Left renal cortex interstitium (tissue), 4 donors: Measurements from ENCODE around the gene METTL13. TPM values are rescaled to one million over a fixed set of nuclear protein-coding genes. Genes with fewer than 3 reads are reported as not detected.
"Not testable (repeated sequence)": the region's sequence is repeated elsewhere in the genome, so short reads cannot be mapped to it uniquely, and the experiment has no call there.

Experiments
- DNase-seq, 4 donors: peaks; one replicate each; pipeline ENCODE4 v3.0.0-alpha.2; 2013; ENCODE audit warnings: low read depth in 4 of 4, low spot score in 2 of 4, missing footprints in 1 of 4
- polyA plus RNA-seq, 4 donors: library from polyadenylated mRNA; unstranded; fragments of 120-200 nt; gene quantifications; one replicate each; pipeline ENCODE4 v1.2.1, GENCODE V29; 2013; ENCODE audit not compliant: insufficient read length in 4 of 4

METTL13 gene
- polyA plus RNA-seq, 4 donors, result 32.9 to 37.8 (median 36.1) TPM

DNA sequence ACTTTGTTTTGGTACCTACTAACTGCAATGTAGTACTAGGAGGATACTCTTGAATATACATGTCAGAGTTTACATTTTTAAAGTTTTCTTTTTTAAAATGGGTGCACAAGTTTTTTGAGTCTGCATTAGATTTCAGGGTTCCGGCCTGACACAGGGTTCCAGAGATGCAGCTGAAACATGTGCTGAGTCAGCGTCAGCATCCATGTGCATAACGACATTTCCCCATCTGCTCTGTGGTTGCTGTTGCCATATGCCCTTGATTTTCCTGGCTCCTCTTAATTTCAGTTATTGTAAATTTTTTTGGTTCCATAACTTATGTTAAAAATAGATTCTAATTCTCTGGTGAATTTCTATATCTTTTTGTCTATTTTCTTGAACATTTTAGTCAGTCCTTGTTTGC lies 12.3 kb upstream of the METTL13 start:
- DNase-seq, result no peak

DNA sequence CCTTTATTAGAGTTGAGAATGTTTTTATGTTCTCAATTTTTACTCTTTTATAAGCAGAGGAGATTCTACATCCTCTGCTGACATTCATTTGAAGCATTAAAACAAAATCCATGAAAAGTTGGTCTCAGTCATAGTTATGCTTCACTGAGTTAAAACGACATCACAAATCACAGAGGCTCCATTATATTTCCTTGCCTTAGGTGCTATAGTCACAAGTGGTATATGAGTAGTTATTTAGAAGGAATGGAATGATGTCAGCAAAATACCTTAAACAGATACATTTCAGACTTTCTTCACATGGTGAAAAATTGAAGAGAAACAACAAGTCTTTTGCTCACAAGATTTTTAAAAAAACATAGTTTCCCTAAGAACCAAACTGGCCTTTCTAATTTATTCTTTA lies 11.7 kb upstream of the METTL13 start:
- DNase-seq, result no peak

DNA sequence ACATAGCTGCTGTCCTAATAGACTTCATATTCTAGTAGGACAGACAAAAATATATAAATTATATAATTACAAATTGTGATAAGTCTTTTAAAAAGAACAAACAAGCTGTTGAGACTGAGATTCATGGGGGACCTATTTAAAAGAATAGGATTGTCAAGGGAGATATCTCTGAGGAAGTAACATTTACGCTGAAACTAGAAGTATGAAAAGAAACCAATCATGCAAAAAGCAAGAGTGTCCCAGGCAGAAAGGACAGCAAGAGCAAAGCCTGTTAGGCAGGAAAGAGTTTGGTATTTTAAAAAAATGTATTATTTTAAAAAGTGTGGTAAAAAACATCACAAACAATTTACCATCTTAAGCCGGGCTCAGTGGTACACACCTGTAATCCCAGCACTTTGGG lies 9.1 kb upstream of the METTL13 start:
- DNase-seq, result no peak

DNA sequence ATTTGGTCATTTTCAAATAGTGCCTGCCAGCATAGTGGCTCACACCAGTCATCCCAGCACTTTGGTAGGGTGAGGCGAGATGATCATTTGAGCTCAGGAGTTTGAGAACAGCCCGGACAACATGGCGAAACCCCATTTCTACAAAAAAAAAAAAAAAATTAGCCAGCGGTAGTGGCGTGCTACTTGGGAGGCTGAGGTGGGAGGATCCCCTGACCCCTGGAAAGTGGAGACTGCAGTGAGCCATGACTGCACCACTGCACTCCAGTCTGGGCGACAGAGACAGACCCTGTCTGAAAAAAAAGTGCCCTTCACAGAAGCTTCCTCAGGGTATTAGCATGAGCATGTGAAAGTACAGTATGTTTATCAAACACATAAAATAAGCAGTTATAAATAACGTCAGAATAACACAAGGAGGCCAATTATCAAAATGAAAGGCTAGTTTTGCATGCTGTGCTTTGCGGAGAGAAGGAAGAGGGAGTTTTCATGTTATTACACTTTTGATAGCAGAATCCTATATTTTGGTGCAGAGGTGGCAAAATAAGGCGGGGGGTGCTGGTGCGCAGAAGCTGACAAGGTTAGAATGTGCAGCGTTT lies 781 bp upstream of the METTL13 start:
- DNase-seq, result no peak

DNA sequence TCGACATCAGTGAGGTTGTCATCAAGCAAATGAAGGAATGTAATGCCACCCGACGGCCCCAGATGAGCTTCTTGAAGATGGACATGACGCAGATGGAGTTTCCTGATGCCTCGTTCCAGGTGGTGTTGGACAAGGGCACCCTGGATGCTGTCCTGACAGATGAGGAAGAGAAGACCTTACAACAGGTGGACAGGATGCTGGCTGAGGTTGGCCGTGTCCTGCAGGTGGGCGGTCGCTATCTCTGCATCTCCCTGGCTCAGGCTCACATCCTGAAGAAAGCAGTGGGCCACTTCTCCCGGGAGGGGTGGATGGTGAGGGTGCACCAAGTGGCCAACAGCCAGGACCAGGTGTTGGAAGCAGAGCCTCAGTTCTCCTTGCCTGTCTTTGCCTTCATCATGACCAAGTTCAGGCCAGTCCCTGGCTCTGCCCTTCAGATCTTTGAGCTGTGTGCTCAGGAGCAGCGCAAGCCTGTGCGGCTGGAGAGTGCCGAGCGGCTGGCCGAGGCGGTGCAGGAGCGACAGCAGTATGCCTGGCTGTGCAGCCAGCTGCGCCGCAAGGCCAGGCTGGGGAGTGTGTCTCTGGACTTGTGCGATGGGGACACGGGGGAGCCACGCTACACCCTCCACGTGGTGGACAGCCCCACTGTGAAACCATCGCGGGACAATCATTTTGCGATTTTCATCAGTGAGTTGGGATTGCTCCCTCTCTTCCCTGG lies 2.5 kb downstream of the METTL13 start:
- no peak for DNase-seq

DNA sequence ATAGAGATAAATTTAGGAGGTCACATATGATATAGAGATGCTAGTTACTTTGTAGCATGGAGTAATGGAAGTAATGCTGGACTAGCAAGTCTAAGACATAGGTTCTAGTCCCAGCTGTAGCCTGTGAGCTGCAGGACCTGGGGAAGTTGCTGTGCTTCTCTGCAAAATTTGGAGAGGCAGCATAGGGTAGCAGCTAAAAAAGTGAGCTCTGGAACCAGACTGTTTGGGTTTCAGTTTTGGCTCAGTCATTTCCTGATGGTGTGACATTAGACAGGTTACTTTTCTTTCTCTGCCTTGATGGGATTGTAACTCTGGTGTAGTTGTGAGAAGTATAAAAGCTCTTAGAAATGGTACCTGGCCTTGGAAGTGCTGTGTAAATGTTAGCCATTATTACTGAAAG lies 3.3 kb downstream of the METTL13 start:
- DNase-seq, result no peak

DNA sequence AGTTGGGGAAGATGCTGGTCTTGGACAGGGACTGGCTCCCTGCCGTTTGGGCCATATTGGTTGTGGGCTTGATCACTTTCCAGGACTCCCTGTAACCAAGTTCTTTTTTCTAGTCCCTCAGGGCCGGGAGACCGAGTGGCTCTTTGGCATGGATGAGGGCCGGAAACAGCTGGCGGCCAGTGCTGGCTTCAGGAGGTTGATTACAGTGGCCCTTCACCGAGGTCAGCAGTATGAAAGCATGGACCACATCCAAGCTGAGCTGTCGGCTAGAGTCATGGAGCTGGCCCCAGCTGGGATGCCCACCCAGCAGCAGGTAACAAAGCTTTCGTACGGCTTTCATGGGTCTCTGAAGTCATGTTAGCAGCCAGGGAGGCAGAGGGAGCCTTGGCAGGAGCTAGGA lies 4.3 kb downstream of the METTL13 start:
- no peak for DNase-seq

DNA sequence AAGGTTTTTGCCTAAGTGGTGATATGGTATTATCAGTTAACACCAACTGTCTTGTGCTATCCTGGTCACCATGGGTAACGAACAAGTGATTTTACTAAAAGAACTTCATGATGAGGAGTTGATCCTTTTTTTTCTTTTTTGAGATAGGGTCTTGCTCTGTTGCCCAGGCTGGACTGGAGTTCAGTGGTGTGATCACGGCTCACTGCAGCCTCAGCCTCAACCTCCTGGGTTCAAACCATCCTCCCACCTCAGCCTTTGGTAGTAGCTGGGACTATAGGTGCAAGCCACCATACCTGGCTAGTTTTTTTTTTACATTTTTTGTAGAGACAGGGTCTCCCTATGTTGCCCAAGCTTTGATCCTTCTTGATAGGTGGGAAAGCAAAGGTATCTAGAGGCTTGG lies 5.1 kb downstream of the METTL13 start:
- no peak for DNase-seq

DNA sequence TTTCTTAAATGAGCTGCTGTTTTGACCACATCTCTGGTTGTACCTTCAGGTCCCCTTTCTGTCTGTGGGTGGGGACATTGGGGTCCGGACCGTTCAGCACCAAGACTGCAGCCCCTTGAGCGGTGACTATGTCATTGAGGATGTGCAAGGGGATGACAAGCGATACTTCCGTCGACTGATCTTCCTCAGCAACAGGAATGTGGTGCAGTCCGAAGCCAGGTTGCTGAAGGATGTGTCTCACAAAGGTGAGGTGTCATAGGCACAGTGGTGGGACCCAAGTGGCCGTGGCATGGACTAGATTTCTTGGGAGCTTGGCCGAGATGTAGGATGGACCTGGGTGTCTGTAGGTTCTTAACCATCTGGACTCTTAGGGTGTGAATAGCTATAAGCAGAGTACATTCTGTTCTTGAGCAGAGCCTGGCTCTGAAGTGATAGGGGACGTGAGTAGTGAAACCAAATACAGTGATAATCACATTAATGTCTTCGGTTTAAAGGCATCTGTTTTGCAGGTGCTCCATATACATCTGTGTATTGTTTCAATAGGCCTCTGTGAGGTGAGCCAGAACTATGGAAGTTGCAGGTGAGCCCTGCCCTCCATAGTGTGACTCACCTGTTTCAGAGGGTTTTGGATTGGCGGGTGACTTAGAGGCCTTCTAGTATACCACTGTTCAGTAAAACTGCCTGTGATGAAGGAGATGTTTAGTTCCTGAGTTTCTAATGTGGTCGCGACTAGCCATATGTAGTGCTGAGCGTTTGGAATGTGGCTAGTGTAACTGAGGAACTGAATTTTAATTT lies 6.4 kb downstream of the METTL13 start:
- no peak for DNase-seq

DNA sequence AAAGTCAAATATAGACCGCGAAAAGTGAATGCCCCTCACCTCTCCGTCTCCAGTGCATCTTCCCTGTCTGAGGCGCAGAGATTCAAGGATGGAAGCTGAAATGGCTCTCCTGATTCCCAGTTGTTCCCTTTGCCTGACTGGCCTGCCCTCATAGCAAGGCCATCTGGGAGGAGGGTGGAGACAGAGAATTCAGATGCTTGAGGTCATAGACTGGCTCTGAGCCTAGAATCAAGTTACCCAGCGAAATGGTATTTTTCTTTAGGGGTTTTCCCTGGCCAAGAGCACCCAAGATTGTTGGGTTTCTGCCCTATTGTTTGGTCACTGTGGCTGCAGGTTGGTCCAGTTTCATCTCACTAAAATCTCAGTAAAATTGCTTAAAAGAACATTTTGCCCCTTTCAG lies 7.2 kb downstream of the METTL13 start:
- DNase-seq, result no peak

DNA sequence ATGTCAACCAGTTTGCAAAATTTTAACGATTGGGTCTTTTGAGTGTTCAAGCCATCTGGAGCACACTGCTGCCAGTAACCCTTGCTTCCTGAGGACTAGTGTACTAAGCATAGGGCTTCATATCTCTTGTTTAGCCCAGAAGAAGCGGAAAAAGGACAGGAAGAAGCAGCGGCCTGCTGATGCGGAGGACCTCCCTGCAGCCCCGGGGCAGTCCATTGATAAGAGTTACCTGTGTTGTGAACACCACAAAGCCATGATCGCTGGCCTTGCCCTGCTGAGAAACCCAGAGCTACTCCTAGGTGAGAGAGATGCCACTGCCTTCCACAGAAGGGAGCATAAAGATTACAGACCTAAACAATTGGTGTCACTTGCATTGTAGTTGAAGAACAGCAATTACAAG lies 8.9 kb downstream of the METTL13 start:
- DNase-seq, result no peak

DNA sequence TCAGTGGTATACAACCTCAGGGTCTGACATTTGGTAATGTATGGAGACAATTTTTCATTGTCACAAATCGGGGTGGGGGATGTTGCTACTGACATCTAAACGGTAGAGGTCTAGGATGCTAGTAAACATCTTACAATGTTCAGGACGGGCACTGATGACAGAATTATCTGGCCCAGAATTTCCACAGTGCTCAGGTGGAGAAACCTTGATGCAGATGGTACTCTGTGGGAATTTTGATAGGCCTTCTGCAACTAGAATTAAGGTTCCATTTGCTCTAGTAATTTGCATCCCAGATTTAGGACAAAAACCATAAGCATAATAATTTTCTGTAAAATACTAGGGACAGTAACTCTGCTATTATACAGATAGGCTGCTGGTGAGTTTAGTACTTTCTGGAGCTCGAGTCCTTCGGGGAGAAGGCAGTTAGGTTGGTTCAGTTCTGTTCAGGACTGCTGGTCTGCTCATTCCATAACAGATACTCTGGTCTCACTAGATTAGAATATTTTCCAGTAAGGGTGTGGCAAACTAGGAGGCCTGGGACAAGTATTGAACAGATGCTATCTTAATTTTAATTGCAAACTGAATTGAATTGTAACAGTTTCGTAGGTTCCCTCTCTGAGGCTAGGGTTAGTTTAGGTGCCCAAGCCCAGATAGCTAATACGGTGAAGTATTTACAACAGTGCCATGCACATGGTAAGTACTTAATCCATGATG lies 11.4 kb downstream of the METTL13 start:
- DNase-seq, result no peak

DNA sequence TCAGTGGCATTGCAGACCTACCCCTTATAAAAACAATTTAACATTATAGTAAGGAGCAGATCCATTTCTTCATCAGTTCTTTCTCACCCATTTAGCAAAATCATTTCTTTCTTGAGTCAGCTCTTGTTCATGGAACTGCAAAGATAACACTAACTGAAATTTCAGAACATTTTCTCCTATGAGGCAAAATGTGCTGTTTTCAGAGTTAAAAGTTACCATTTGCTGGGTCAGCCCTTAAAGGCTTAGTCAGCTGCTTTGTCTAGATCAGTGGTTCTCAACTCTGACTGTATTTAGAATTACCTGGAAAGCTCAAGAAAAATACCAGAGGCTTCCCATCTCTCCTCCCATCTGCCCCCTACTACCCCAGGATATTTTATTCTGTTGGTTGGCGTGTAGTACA lies 12.2 kb downstream of the METTL13 start:
- DNase-seq, result no peak

DNA sequence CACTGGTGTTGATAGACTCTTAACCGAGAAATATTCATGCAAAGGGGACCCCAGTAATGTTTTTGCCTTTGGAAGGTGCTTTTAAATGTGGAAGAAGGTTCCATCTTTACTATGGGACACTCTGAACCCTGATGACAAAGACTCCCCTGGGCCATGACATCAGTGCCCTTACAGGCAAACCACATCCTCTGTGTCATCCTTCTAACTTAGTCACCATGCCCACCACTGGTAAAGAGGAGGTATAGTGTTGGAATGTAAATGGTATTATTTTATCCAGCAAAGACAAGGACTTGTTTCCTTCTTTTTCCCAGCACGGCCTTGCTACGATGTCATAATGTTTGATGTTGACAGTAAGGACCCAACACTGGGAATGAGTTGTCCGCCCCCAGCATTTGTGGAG lies 12.6 kb downstream of the METTL13 start:
- no peak for DNase-seq

DNA sequence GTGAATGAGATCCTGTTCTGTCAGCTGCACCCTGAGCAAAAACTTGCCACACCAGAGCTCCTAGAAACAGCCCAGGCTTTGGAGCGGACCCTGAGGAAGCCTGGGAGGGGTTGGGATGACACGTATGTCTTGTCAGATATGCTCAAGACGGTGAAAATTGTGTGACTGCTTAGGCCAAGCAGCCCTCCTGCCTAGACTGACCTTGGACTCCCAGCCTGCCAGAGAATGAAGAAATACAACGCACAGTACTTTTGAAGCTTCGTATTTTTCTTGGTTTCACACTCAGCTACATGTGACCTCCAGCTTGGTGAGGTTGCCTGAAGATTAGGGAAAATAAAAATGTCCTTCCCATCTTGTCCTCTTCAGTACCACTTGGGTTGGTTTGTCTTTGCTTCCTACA lies 15.1 kb downstream of the METTL13 start:
- no peak for DNase-seq

DNA sequence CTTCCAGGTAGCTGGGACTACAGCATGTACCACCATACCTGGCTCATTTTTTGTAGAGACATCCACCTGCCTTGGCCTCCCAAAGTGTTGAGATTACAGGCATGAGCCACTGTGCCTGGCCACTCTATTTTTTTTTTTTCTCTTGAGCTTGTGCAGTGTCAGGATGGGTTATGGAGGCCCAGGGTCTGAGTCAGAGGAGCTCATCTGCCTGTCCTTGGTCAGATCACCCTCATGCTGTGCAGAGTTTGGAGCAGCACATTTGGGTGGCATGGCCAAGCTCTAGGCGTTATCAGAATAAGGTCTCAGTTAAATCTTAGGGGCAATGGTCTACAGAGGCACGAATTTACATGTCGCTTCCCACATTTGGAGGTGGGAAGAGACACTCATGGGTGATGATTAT lies 16.9 kb downstream of the METTL13 start:
- DNase-seq, result no peak

DNA sequence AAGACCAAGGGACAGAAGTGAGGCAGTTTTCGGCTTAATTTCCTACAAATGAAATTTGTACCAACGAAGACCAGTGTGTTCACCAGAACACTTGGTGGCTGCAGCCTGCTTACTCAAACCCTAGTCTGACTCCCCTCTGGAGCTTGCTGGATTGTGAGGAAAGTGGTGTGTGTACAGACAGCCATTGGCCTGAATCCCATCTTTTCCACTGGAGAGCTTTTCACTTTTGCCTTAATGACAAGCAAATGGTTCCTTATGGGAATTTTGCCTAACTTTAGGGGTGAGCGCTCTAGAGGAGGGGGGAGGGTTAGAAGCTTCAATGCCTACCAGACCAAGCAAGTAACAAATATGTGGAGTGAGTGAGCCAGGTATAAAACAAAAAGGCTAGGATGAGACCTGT lies 17.3 kb downstream of the METTL13 start:
- DNase-seq, result no peak

DNA sequence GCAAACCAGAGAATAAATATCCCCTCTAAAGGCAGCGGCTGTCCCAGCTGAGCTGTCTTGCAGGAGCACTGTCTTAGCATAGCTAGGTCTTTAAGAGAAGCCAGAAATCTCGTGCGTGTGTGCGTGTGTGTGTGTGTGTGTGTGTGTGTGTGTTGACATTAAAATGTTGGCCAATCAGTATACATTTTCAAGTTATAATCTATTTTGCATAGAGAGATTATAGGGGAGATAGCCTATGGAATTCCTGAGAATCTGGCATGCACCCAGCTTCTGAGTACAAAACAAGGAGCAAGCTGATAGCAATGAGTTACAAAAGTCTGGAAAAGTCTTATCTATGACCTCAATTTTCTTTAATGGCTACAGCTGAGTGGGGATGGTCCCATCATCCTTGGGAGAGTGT lies 17.7 kb downstream of the METTL13 start:
- DNase-seq, result peak in 1 of 4 donors; percentile 12

DNA sequence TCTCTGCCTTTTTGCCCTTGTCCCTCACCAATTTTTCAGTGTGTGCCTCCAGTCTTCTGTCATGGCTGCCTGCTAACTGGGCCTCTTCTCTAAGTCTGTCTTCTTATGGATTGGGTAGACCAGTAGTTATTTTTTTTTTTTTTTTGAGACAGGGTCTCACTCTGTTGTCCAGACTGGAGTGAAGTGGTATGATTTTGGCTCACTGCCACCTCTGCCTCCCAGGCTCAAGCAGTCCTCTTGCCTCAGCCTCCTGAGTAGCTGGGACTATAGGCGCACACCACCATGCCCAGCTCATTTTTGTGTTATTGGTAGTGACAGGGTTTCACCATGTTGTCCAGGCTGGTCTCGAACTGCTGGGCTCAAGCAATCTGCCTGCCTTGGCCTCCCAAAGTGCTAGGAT lies 18.2 kb downstream of the METTL13 start:
- not testable (repeated sequence) for DNase-seq

DNA sequence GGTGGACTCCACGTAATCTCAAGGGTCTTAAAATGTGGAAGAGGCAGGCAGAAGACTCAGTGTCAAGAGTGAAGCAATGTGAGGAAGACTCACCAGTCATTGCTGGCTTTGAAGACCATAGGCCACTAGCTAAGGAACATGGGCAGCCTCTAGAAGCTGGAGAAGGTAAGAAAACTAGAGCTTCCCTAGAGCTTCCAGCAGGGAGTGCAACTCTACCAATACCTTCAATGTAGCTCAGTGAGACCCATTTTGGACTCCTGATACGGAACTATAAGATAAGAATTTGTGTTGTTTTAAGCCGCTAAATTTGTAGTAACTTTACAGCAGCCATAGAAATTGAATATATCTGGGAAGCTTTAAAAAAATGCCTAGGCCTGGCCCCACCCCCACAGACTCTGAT lies 18.9 kb downstream of the METTL13 start:
- no peak for DNase-seq

DNA sequence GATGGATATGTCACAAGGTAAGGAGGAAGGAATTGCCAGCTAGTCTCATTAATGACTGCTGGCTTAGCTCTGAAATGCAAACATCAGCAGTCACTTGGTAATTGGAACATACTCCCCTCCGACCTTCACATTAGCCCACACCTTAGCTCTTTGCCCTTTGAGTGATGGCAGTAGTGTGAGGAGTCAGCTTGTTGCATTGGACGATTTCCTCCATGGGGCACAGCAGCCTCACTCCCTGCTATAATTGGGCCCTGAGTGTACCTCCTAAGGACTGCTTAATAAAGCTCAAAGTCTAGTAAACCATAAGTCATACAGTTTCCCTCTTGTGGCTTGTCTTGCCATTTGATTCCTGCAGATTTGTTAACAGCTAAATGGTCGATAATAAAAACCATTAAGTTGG lies 19.4 kb downstream of the METTL13 start:
- DNase-seq, result no peak
